GM18499 (cell line): Measurements from ENCODE around the gene GAB2.

ENCODE experiments used
- ATAC-seq: cut with Tn5 transposase; IDR thresholded peaks from one replicate; pipeline ENCODE4 v1.9.1; 2021; ENCODE audit warnings: moderate number of reproducible peaks; ENCODE audit not compliant: insufficient read depth, unreplicated experiment

Gene GAB2

DNA sequence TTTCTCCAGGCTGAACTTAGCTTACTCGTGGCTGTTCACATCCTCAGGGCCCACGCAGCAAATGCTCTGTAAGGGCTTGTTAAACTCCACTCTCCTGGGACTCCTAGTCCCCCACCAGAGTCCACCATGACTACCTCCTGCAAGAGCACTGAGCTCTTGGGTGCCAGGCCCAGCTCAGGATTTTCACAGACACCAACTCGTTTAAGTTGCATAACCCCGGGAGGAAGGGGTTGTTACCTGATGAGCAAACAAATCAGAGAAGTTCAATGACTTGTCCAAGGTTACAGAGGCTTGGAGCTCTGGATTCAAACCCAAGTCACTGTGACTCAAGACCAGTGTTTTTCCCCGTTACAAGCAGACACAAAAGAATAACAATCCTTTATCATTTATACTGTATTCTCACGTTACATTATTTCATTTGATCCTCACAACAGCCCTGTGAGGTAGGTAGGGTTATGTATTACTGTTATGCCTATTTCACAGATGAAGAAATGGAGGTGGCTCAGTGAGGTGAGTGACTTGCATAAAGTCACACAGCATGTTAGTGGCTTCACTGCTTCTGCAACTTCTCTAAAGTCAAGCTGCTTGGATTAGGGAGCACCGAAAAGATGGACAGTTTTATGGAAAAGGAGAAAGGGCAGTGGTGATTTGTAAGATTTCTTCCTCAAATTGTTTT is 246.6 kb downstream of the GAB2 start:
- no peak for ATAC-seq

DNA sequence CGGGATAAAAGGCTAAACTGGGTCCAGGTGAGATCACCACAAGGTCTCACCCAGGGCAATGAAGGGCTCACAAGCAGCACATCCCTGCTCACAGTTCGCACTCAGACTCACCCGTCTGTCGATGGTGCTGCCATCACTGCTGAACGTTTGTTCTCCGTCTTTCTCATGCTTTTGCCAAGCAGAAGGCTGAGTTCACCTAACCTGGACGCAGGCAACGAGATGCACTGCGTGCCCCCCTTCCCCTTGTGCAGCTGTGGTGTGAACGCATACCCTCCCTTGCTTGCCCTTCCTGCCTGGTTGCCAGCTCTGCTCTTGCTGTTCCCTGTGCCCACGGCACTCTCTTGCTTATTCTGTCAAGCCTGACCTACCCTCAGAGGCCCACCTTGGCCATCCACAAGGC is 247.2 kb downstream of the GAB2 start:
- ATAC-seq, result no peak

DNA sequence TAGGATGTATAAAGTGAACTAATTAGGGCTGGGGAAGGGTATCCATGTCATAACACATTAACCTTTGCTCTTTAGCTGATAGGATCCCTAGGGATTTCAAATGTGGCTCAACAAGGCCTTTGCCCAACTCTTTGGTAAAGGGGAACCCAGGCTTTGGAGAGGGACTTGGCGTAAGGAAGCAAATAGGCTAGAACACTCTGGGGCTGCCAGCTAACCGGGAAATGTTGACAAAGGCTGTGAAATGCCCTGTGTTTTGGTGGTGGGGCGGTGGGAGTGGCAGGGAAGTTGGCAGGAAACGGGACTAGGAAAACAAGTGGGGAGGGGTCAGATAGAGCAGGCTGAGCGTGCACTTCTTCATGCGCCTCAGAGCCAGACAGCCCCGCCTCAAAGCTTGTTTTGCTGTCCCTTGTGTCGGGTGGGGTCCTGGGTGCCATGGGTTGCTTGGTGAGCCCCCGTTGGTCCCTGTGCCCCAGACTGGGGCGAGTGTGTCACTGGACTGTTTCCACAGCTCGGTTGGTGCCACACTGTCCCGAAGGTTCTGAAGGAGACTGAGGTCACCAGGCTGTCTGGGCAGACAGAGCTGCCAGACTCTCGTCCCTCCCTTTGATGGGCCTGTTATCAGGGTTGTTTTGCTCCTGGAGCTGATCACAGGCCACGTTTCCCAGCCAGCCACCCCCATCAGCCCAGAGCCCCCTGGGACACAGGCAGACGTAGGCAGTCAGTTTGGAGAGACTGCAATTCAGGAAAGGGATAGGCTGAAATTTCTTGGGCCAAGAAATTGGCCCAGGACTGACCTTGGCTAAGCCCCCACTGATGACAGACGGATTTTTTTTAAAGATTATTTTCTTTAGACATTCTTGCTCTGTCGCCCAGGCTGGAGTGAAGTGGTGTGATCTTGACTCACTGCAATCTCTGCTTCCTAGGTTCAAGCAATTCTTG is 248.8 kb downstream of the GAB2 start:
- ATAC-seq, result no peak

DNA sequence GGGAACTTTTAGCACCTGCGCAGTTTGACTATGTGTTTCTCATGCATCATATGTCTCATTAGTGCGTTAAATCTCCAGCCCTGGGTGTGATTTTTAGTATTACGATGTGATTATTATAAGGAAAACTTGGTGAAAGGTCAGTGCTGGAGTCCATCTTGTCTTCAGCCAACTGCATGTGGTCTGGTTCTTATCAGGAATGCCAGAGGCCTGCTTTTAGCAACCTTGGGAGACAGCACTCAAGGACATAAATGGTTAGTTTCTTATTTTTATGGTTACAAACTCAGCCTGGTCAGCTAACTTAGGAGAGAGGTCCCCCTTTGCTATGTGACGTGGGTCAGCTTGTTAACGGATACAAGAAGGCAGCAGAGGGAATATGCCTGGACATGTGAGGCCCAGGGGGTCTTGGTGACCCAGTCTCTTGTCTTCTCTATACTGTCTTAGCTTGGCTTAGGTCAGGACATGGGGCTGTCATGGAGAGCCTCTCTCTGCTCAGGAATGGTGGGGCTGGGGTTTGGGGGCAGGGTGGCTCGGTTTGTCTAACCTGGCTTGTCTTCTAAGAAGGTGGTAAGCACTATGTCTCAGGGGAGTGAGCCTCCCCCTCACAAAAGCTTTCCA is 250.7 kb downstream of the GAB2 start:
- no peak for ATAC-seq
